Activated CD4-positive, alpha-beta T cell treated with anti-CD3 and anti-CD28 coated beads, Interleukin-2, amount 10 ng/mL, durations not matched to agents 24 days and 14 days (primary cell): ENCODE measurements around the gene LOXL3. TPM values are rescaled to one million over a fixed set of nuclear protein-coding genes. Genes with fewer than 3 reads are reported as not detected.

Experiments
- DNase-seq: peaks from one replicate; pipeline ENCODE4 v3.0.0; 2022
- H3K27ac Mint-ChIP-seq: one replicate; pipeline ENCODE4 v1.8.0; 2022; ENCODE audit warnings: mild to moderate bottlenecking, mixed read lengths
- H3K27me3 Mint-ChIP-seq: one replicate; pipeline ENCODE4 v1.8.0; 2022; ENCODE audit warnings: mixed read lengths
- H3K36me3 Mint-ChIP-seq: one replicate; pipeline ENCODE4 v1.8.0; 2022; ENCODE audit warnings: low read depth, mild to moderate bottlenecking, mixed read lengths
- H3K4me1 Mint-ChIP-seq: one replicate; pipeline ENCODE4 v1.8.0; 2021; ENCODE audit warnings: mixed read lengths
- H3K4me3 Mint-ChIP-seq: one replicate; pipeline ENCODE4 v1.8.0; 2022; ENCODE audit warnings: mild to moderate bottlenecking, moderate library complexity, mixed read lengths
- H3K9me3 Mint-ChIP-seq: one replicate; pipeline ENCODE4 v1.8.0; 2021; ENCODE audit warnings: mixed read lengths
- intact Hi-C: fragments of 100-400 bp; cut with micrococcal nuclease; formaldehyde crosslinking; loops from one replicate; pipeline ENCODE4 v1.15.1; 2023
- total RNA-seq: library from RNA; stranded (reverse); gene quantifications from 2 replicates; pipeline ENCODE4 v1.2.3, GENCODE V29; 2022

LOXL3 gene
- total RNA-seq, 1 donor from 2014 or later: 1.7 TPM

- no peaks in the 10 kb centered on the region for H3K9me3 Mint-ChIP-seq
- peaks cover 24% of the 10 kb centered on the region for H3K36me3 Mint-ChIP-seq
Measured at GRCh38 chr2:74522516-74522915, 31.2 kb downstream of the LOXL3 start.

GRCh38 chr2:74516650-74517049 lies 37.1 kb downstream of the LOXL3 start:
- no peak overlapping the region for H3K27ac Mint-ChIP-seq
- DNase-seq: no peak
- peak overlapping the region; percentile 79 for H3K4me3 Mint-ChIP-seq
- peaks cover 19% of the 10 kb centered on the region for H3K4me1 Mint-ChIP-seq
- intact Hi-C loops: loop anchor here (1.0 kb wide), 1 partner anchor 13 kb away; the partner anchor contains the start of genes AUP1 and HTRA2
- peaks cover 7% of the 10 kb centered on the region for H3K9me3 Mint-ChIP-seq
- H3K36me3 Mint-ChIP-seq: peaks cover 9% of the 10 kb centered on the region
- H3K27me3 Mint-ChIP-seq: peaks cover 77% of the 10 kb centered on the region

More at GRCh38 chr2:74522516-74522915, 31.2 kb downstream of the LOXL3 start:
- no peak for DNase-seq
- no peak overlapping the region for H3K27ac Mint-ChIP-seq
- H3K4me1 Mint-ChIP-seq: peaks cover 18% of the 10 kb centered on the region
- intact Hi-C loops: no loop called here
- no peak overlapping the region for H3K4me3 Mint-ChIP-seq
- peaks cover 36% of the 10 kb centered on the region for H3K27me3 Mint-ChIP-seq

- H3K4me3 Mint-ChIP-seq: peak overlapping the region; percentile 79
- peaks cover 81% of the 10 kb centered on the region for H3K27me3 Mint-ChIP-seq
- intact Hi-C loops: loop anchor here (1.0 kb wide), 1 partner anchor 17 kb away; the partner anchor contains the start of gene LBX2
- H3K4me1 Mint-ChIP-seq: peaks cover 21% of the 10 kb centered on the region
- DNase-seq: peak; percentile 93
- H3K36me3 Mint-ChIP-seq: peaks cover 9% of the 10 kb centered on the region
- H3K9me3 Mint-ChIP-seq: peaks cover 7% of the 10 kb centered on the region
- no peak overlapping the region for H3K27ac Mint-ChIP-seq
Measured at GRCh38 chr2:74515981-74516633, 37.6 kb downstream of the LOXL3 start.

GRCh38 chr2:74515271-74515980 lies 38.3 kb downstream of the LOXL3 start:
- Mint-ChIP-seq H3K27me3 (peaks cover 80% of the 10 kb centered on the region), H3K36me3 (peaks cover 9% of the 10 kb centered on the region), H3K4me3 (peak overlapping the region; percentile 81), H3K9me3 (peaks cover 7% of the 10 kb centered on the region), H3K4me1 (peaks cover 25% of the 10 kb centered on the region), H3K27ac (peak overlapping the region; percentile 72)
- peak; percentile 68 for DNase-seq
- intact Hi-C loops: loop anchor here (1.0 kb wide), 1 partner anchor 16 kb away; the partner anchor contains the start of gene LBX2

GRCh38 chr2:74514368-74515270 lies 39.1 kb downstream of the LOXL3 start, which contains the start of gene TLX2:
Gene TLX2 (plus strand): TSS chr2:74514450. CDS start chr2:74514807, 357 bp downstream.
- peaks cover 9% of the 10 kb centered on the region for H3K36me3 Mint-ChIP-seq
- H3K4me1 Mint-ChIP-seq: peaks cover 29% of the 10 kb centered on the region
- peak within 1 kb of the TSS; percentile 72 for H3K27ac Mint-ChIP-seq
- peak within 1 kb of the TSS; percentile 81 for H3K4me3 Mint-ChIP-seq
- intact Hi-C loops: loop anchor here (1.0 kb wide), 2 partner anchors 11 to 15 kb away; partner anchors contain the start of gene LBX2
- H3K27me3 Mint-ChIP-seq: peaks cover 77% of the 10 kb centered on the region
- H3K9me3 Mint-ChIP-seq: peaks cover 7% of the 10 kb centered on the region
- peak; percentile 70 for DNase-seq

GRCh38 chr2:74513605-74514367 lies 40.0 kb downstream of the LOXL3 start:
- Mint-ChIP-seq H3K4me3 (peak overlapping the region; percentile 67), H3K36me3 (peaks cover 9% of the 10 kb centered on the region), H3K27me3 (peaks cover 73% of the 10 kb centered on the region), H3K27ac (no peak overlapping the region), H3K4me1 (peaks cover 30% of the 10 kb centered on the region), H3K9me3 (peaks cover 7% of the 10 kb centered on the region)
- intact Hi-C loops: loop anchor here (1.0 kb wide), 1 partner anchor 10 kb away; no protein-coding TSS in a partner anchor
- DNase-seq: peak; percentile 79

GRCh38 chr2:74512744-74513604 lies 40.8 kb downstream of the LOXL3 start:
- Mint-ChIP-seq H3K4me1 (peaks cover 37% of the 10 kb centered on the region), H3K9me3 (peaks cover 7% of the 10 kb centered on the region), H3K27ac (no peak overlapping the region), H3K27me3 (peaks cover 65% of the 10 kb centered on the region), H3K36me3 (peaks cover 9% of the 10 kb centered on the region), H3K4me3 (peak overlapping the region; percentile 67)
- no peak for DNase-seq
- intact Hi-C loops: no loop called here

GRCh38 chr2:74511104-74511989 lies 42.4 kb downstream of the LOXL3 start:
- peaks cover 50% of the 10 kb centered on the region for H3K27me3 Mint-ChIP-seq
- no peak overlapping the region for H3K4me3 Mint-ChIP-seq
- H3K36me3 Mint-ChIP-seq: peaks cover 11% of the 10 kb centered on the region
- DNase-seq: no peak
- intact Hi-C loops: no loop called here
- H3K27ac Mint-ChIP-seq: no peak overlapping the region
- peaks cover 40% of the 10 kb centered on the region for H3K4me1 Mint-ChIP-seq
- peaks cover under 1% of the 10 kb centered on the region for H3K9me3 Mint-ChIP-seq

- peaks cover 43% of the 10 kb centered on the region for H3K27me3 Mint-ChIP-seq
- H3K36me3 Mint-ChIP-seq: peaks cover 17% of the 10 kb centered on the region
- no peaks in the 10 kb centered on the region for H3K9me3 Mint-ChIP-seq
- no peak overlapping the region for H3K4me3 Mint-ChIP-seq
- no peak overlapping the region for H3K27ac Mint-ChIP-seq
- DNase-seq: no peak
- intact Hi-C loops: no loop called here
- peaks cover 46% of the 10 kb centered on the region for H3K4me1 Mint-ChIP-seq
Measured at GRCh38 chr2:74510272-74510671, 43.5 kb downstream of the LOXL3 start.

- Mint-ChIP-seq H3K27me3 (peaks cover 33% of the 10 kb centered on the region), H3K9me3 (no peaks in the 10 kb centered on the region), H3K4me1 (peaks cover 59% of the 10 kb centered on the region), H3K4me3 (peak overlapping the region; percentile 95), H3K27ac (peak overlapping the region; percentile 99), H3K36me3 (peaks cover 28% of the 10 kb centered on the region)
- peak; percentile 74 for DNase-seq
- intact Hi-C loops: no loop called here
Measured at GRCh38 chr2:74507926-74508520, 45.7 kb downstream of the LOXL3 start.
